Mononuclear cell (primary cell): Measurements from ENCODE around the gene PAX2. TPM values are rescaled to one million over a fixed set of nuclear protein-coding genes. Genes with fewer than 3 reads are reported as not detected.

Experiments
- H3K27me3 ChIP-seq: 2 replicates; pipeline ENCODE4 v1.6.0; 2011; ENCODE audit warnings: low read length, control low read depth; ENCODE audit not compliant: insufficient read depth
- H3K4me1 ChIP-seq: 2 replicates; pipeline ENCODE4 v1.5.1; 2011; ENCODE audit warnings: mild to moderate bottlenecking, low read length, control low read depth; ENCODE audit not compliant: insufficient read depth
- H3K4me3 ChIP-seq: 2 replicates; pipeline ENCODE4 v1.5.1; 2011; ENCODE audit warnings: mild to moderate bottlenecking, low read length, moderate library complexity
- H3K9me3 ChIP-seq: 2 replicates; pipeline ENCODE4 v1.5.1; 2011; ENCODE audit warnings: low read depth, mild to moderate bottlenecking, control low read depth, low read length
- total RNA-seq: library from RNA; depleted of rRNA; stranded (reverse); fragments of >200 nt; gene quantifications from one replicate; pipeline ENCODE4 v1.2.3, GENCODE V29; 2012

Gene PAX2
- total RNA-seq, 1 donor: not detected

DNA sequence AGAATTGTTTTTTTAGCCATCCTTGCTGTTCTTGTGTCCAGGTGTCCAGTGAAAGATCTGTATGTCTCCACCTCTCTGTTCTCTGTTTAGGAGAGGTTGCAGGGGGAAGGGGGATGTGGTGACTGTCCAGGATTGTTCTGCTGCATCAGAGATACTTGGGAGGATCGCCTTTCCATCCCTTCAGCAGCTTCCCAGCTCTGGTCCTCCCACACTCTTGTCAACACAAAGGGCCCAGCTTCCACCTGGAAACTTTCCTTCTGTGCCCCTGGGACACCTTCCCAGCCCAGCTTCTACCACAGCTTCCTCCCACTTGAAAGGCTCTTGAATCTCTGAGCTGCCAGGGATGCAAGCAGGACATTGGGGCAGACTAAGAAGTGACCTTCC, 85.3 kb downstream of the PAX2 start:
- Histone ChIP-seq H3K27me3 (peaks cover 69% of the 10 kb centered on the region), H3K4me3 (no peak overlapping the region), H3K9me3 (no peaks in the 10 kb centered on the region), H3K4me1 (peaks cover 39% of the 10 kb centered on the region)

DNA sequence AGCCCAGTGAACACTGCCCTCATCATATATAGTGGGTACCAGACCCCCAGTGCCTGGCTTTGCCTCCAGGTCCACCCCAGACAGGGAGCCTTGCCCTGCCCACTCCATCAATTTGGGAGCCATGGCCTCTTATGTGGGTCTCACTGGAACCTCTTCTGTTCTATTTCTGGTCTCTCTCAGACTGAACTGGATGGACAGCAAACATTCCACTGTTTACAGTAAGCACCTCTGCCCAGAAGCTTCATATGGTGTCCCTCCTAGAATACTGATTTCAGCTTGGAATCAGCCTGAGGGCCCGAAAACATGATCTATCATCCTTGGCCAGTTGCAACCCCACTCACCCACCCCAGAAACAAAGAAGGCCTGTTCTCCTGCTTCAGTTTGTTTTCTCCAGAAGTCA, 86.4 kb downstream of the PAX2 start:
- no peak overlapping the region for H3K4me3 ChIP-seq
- peaks cover 63% of the 10 kb centered on the region for H3K27me3 ChIP-seq
- no peaks in the 10 kb centered on the region for H3K9me3 ChIP-seq
- H3K4me1 ChIP-seq: peaks cover 34% of the 10 kb centered on the region

DNA sequence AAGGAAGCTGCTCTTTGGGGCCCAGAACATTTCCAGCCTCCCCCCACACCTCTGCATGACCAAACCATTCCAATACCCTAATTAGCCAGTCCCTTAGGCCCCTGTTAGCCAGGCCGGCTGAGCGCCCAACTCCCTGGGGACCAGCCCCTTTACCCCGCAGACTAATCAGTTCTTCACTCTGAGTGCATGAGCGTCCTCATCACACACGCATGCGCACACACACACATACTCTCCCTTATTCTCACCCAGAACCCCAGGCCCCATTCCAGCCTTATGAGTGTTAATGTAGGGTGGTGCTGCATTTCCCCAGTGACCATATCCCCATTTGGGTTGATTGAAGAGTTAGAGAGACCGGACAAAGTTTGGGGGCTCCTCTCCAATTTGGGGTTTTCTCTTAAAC, 90.4 kb downstream of the PAX2 start:
- H3K27me3 ChIP-seq: peaks cover 41% of the 10 kb centered on the region

DNA sequence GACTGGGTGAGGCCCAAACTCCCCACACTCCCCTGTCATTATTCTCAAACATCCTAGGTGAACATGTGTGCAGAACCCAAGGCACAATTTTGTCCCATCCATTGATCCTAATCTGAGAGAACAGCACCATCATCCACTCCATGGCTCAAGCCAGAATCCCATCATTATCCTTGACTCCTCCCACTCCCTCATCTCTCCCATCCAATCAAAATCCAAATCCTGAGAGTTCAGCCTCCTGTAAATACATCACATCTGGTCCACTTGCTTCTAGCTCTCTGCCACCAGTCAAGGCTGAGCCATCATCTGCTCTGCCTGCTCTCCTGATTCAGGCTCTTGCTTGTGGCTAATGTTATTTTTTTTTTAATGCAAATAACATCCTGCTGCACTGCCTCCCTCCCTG, 91.5 kb downstream of the PAX2 start:
- Histone ChIP-seq H3K4me3 (no peak overlapping the region), H3K4me1 (no peaks in the 10 kb centered on the region), H3K27me3 (peaks cover 31% of the 10 kb centered on the region), H3K9me3 (no peaks in the 10 kb centered on the region)

More for the DNA sequence above, 90.4 kb downstream of the PAX2 start:
- Histone ChIP-seq H3K4me3 (no peak overlapping the region), H3K4me1 (no peaks in the 10 kb centered on the region), H3K9me3 (no peaks in the 10 kb centered on the region)

DNA sequence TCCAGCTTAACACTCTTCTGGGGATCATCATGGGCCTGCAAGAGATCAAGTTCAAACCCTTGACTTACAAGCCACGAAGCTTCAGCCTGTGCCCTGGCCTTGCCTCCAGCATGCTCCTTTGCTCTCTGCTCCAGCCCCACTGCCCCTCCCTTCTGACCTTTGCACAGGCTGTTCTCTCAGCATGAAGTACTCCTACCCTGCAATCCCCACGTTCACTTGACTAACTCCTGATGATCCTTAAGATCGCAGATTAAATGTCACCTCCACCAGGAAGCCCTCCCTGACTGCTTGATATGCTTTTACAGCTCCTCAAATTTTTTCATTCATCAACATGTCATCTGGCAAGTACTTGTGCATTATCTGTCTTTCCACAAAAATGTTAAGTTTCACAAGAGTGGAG, 91.9 kb downstream of the PAX2 start:
- H3K4me1 ChIP-seq: no peaks in the 10 kb centered on the region
- H3K9me3 ChIP-seq: no peaks in the 10 kb centered on the region
- H3K27me3 ChIP-seq: peaks cover 28% of the 10 kb centered on the region
- no peak overlapping the region for H3K4me3 ChIP-seq

DNA sequence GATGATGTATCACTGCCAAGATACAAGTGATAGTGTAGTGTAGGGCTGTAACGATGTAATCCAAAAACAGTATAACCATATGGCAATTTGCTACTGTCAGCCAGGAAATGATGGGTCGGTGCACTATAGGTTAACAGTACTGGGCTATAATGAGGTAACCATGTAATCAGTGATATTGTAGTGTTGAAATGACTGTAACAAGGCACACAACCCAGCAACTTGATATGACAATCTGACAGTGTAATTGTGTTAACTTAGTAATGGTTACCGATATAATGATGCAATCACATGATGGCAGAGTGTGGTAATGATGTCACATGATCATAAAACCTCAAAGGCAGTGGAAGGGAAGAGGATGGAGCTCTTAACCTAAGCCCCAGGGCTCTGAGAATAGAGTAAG, 93.6 kb downstream of the PAX2 start:
- Histone ChIP-seq H3K4me3 (no peak overlapping the region), H3K4me1 (no peaks in the 10 kb centered on the region), H3K9me3 (no peaks in the 10 kb centered on the region), H3K27me3 (peaks cover 32% of the 10 kb centered on the region)

DNA sequence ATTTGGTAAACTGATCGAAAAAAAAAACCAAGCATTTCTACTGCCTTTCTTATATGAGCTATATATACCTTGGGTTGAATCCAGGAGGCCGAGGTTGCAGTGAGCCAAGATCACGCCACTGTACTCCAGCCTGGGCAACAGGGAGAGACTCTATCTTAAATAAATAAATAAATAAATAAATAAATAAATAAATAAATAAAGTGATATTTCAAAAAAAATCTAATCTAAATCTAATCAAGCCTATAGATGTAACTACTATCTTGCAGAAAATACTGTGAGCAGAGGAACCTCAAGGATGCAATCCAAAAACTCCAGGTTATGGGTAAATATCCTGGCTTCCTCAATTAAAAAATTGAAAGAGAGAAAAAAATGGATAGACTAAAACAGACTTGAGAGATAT, 96.1 kb downstream of the PAX2 start:
- Histone ChIP-seq H3K4me1 (no peaks in the 10 kb centered on the region), H3K9me3 (no peaks in the 10 kb centered on the region), H3K27me3 (peaks cover 36% of the 10 kb centered on the region), H3K4me3 (no peak overlapping the region)

DNA sequence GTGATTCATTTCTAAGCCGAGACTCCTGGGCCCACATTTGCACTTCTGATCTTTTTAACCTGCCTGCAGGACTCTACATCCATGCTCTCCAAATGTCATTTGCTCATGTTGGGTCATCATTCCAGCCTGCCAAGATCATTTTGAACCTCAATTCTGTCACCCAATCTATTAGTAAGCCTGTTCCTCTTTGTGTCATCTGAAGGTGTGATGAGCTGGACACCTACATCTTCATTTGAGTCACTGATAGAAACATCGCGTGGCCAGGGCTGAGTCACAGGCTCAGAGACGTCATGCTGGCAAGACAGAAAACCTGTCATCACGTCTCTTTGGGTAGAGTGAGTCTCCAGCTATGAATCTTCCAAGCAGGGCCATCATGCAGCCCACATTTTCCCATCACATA, 102.1 kb downstream of the PAX2 start:
- H3K4me3 ChIP-seq: no peak overlapping the region
- peaks cover 46% of the 10 kb centered on the region for H3K27me3 ChIP-seq
- no peaks in the 10 kb centered on the region for H3K4me1 ChIP-seq
- no peaks in the 10 kb centered on the region for H3K9me3 ChIP-seq

DNA sequence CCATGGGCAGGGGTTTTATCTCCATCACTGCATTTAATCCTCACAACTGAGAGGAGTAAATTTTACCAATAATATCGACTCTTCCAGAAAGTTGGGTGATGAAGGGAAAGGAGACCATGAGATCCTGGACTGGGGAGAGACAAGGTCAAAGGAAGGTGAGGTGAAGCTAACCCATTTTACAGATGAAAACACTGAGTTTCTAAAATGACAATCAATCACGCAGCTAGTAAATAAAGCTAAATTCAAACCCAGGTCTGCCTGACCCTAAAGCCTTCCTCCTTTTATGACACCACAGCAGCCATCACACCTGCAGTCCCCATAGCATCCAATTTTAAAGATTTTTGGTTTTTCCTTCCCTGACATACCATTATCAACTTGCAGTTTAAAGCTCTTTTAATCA, 103.4 kb downstream of the PAX2 start:
- H3K4me3 ChIP-seq: no peak overlapping the region
- no peaks in the 10 kb centered on the region for H3K9me3 ChIP-seq
- H3K27me3 ChIP-seq: peaks cover 36% of the 10 kb centered on the region
- H3K4me1 ChIP-seq: no peaks in the 10 kb centered on the region

DNA sequence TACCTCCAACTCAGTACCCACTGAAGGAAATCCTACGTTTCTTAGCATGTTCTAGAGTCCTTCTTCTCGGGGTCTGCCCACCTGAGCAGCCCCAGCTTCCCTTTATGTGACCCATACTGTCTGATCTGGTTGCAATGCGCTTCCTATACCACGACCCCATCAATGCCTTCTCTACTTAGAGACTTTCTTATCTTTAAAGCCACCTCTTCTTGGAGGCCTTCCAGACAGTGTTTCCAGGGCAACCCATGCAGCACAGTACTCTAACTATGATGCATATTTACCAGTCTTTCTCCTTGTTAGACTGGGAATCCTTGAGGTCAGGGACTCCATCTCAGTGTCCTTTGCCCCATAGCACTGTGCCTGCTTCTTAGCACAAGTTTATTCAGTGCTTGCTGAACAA, 112.9 kb downstream of the PAX2 start:
- H3K27me3 ChIP-seq: peaks cover 4% of the 10 kb centered on the region
- H3K4me3 ChIP-seq: no peak overlapping the region
- no peaks in the 10 kb centered on the region for H3K9me3 ChIP-seq
- H3K4me1 ChIP-seq: no peaks in the 10 kb centered on the region

DNA sequence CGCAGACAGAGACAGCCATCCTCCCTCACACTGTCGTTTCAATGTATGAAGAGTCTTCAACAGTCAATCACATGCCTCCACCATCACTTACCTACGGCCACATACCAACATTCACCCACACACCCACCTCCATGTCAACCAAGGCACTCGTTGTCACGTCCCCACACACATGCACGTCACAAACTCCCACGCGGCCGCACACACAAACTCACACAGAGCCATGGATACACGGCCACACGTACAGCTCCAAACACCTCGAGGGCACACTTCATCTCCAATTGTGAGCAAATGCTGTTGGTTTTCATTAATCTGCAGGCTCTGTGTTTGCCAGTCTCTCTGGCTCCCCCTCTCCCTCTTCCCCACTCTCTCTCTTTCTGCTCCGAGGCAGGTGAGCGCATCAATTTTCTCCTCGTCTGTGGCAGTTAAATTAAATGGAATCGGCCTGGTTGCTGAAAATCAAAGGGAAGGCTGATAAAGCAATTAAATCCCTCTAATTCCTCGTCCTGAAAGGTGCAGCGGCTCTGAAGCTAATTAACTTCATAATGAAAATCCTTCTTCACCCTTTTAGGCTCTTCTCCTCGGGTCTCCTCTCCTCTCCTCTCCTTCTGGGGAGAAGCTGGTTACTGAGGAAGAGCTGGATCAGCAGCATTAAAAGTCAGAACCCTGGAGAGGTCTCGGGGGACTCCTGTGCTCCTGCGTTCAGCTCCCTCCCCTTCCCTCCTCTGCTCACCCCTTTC, 113.5 kb downstream of the PAX2 start:
- no peaks in the 10 kb centered on the region for H3K4me1 ChIP-seq
- H3K9me3 ChIP-seq: no peaks in the 10 kb centered on the region
- no peak overlapping the region for H3K4me3 ChIP-seq
- H3K27me3 ChIP-seq: peaks cover 4% of the 10 kb centered on the region

DNA sequence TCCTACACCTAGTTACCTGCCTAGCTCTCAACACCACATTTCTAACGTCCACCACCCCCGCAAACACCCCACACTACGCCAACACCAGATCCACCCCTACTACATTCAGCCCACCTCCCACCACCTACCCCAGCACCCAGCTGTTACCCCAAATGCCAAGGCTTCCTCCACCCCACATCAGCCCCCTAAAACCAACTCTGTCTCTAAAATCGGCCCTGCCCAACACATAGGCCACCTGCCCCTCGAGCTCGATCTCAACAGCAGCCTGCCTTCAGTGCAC, 114.0 kb downstream of the PAX2 start:
- Histone ChIP-seq H3K9me3 (no peaks in the 10 kb centered on the region), H3K4me1 (no peaks in the 10 kb centered on the region), H3K4me3 (no peak overlapping the region), H3K27me3 (peaks cover 4% of the 10 kb centered on the region)

DNA sequence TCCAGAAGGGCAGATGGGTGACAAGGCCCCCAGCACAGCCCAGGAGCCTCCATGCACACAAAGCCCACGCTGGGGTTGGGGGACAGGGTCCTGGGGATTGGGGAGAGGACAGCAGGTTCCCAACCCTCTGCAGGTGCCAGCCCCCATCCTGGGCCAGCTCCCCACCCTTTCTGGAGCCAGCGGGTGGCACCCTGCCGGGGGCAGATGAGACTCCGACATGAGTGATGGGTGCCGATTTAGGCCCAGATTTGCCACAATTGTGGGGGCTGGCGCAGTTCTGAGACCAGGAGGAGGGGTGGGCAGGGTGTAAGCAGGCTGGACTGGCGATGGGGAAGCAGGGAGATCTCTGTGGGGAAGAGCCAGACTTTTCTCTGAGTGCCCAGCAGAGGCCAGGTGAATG, 118.1 kb downstream of the PAX2 start:
- Histone ChIP-seq H3K9me3 (no peaks in the 10 kb centered on the region), H3K4me1 (no peaks in the 10 kb centered on the region), H3K27me3 (peaks cover 10% of the 10 kb centered on the region), H3K4me3 (no peak overlapping the region)

DNA sequence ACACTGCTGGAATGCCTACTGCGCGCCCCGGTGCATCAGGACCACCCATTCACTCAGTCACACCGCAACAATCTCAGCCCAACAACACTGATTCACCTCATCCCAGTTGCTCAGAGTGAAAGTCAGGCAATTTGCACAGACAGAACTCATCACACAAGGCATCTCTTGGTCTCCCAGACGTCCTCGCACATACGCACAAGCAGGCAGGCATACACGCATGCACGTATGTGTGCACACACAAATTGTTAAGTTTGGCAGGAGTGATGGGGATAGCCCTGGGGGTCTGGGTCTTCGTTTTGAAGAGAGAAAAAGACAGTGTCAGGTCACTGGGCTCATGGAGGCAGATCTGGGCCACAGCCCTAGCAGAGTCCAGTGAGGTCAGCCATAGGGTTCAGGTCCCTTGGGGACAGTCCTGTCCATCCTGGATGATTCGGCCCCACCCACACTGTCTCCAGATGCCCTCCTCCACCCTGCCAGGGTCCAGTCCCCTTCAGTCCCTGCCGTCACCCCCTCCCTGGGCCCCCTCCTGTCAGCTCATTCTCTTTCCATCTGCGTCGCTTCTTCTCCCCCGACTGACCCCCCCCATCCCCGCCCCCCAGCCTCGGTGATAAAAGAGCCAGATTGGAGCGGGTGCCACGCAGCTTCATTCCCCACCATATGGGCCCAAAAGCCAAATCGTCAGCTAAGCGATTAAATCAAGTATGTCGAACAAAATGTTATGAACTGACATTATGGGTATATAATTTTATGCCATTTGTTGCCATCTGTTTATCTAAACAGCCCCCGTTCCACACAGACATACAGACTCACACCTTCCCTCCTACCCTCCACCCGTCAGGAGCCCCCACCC, 118.9 kb downstream of the PAX2 start:
- Histone ChIP-seq H3K27me3 (peaks cover 10% of the 10 kb centered on the region), H3K9me3 (no peaks in the 10 kb centered on the region), H3K4me3 (no peak overlapping the region), H3K4me1 (no peaks in the 10 kb centered on the region)

DNA sequence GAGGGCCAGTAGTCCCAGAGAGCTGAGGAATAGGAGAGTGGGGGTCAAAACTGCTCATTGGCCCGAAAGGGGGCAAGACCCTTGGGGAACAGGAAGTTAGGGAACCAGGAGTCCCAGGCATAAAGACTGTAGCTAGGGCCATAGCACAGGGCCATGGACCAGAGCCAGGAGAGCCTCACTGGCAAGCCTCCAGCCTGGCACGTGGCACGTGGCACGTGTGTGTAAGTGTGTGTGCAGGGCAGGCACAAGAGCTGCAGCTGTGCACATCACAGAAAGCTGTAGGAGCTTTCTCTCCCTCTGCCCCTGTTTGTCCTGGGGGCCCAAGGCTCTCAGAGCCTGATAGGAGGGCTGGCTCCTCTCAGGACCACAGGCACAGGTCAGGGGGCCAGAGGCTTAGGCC, 119.6 kb downstream of the PAX2 start:
- H3K9me3 ChIP-seq: no peaks in the 10 kb centered on the region
- peaks cover 10% of the 10 kb centered on the region for H3K27me3 ChIP-seq
- no peak overlapping the region for H3K4me3 ChIP-seq
- H3K4me1 ChIP-seq: no peaks in the 10 kb centered on the region

DNA sequence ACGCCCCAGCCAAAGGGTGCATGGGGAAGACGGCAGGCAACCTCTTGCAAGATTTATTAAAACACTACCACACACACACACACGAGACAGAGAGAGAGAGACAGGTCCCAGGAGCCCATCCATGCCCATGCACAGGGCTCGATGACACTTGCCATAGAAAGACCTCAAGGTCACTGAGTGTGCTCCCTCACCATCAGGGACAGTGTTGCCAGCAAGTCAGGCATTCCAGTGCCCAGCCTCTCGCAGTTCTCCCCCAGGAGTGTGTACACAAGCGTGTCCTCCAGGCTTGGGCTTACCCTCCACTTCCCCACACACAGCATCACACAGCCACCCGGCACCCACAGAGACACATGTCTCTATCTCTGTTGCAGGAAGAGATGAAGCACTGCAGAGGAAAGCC, 120.6 kb downstream of the PAX2 start:
- no peaks in the 10 kb centered on the region for H3K4me1 ChIP-seq
- H3K9me3 ChIP-seq: no peaks in the 10 kb centered on the region
- peaks cover 10% of the 10 kb centered on the region for H3K27me3 ChIP-seq
- H3K4me3 ChIP-seq: no peak overlapping the region
